HG02759 (cell line): ENCODE data around the gene C1QTNF8.

Source experiments
- ATAC-seq: cut with Tn5 transposase; IDR thresholded peaks from one replicate; pipeline ENCODE4 v1.9.1; 2021; ENCODE audit warnings: mild to moderate bottlenecking, moderate library complexity; ENCODE audit not compliant: unreplicated experiment

The C1QTNF8 gene

GRCh38 chr16:1112506-1113184, 16.6 kb upstream of the C1QTNF8 start:
- ATAC-seq = no peak

- ATAC-seq = no peak
These were observed 13.6 kb upstream of the C1QTNF8 start for GRCh38 chr16:1109648-1110047.

GRCh38 chr16:1108299-1109252, 12.5 kb upstream of the C1QTNF8 start:
- ATAC-seq = no peak

GRCh38 chr16:1107731-1108130, 11.7 kb upstream of the C1QTNF8 start:
- no peak for ATAC-seq

- ATAC-seq = no peak
These were observed 11.1 kb upstream of the C1QTNF8 start for GRCh38 chr16:1107141-1107540.

GRCh38 chr16:1106659-1107058, 10.6 kb upstream of the C1QTNF8 start:
- no peak for ATAC-seq

GRCh38 chr16:1105888-1106620, 10.0 kb upstream of the C1QTNF8 start:
- ATAC-seq = no peak

- no peak for ATAC-seq
These were observed 7.6 kb upstream of the C1QTNF8 start for GRCh38 chr16:1103636-1103980.

GRCh38 chr16:1102921-1103635, 7.0 kb upstream of the C1QTNF8 start:
- ATAC-seq = no peak

GRCh38 chr16:1102333-1102700, 6.3 kb upstream of the C1QTNF8 start:
- ATAC-seq = no peak

- no peak for ATAC-seq
These were observed 5.7 kb upstream of the C1QTNF8 start for GRCh38 chr16:1101573-1102332.

GRCh38 chr16:1101133-1101532, 5.1 kb upstream of the C1QTNF8 start:
- no peak for ATAC-seq

- no peak for ATAC-seq
These were observed 4.2 kb upstream of the C1QTNF8 start for GRCh38 chr16:1100084-1100800.

- no peak for ATAC-seq
These were observed 3.4 kb upstream of the C1QTNF8 start for GRCh38 chr16:1099189-1100083.

GRCh38 chr16:1098266-1098991, 2.4 kb upstream of the C1QTNF8 start:
- no peak for ATAC-seq

- ATAC-seq = no peak
These were observed 1.8 kb upstream of the C1QTNF8 start for GRCh38 chr16:1097800-1098199.

- no peak for ATAC-seq
These were observed 1.1 kb upstream of the C1QTNF8 start for GRCh38 chr16:1097156-1097555.
